IMR-90 (cell line): Measurements from ENCODE around the gene ARL5C. TPM values are rescaled to one million over a fixed set of nuclear protein-coding genes. Genes with fewer than 3 reads are reported as not detected.

Experiments
- ATAC-seq: fragments of 200-7000 bp; cut with Tn5 transposase; 2 replicates; pipeline ENCODE4 v1.9.1; 2020; ENCODE audit warnings: low read depth, mild to moderate bottlenecking, moderate library complexity
- BruUV-seq: library from RNA; stranded (reverse); fragments of 400-500 nt; replicated peaks from 2 replicates; lab custom pipeline; 2021; lab: Mats Ljungman, UMichigan
- CTCF ChIA-PET: fragments of 300-600 bp; formaldehyde crosslinking; extraction: SDS; loops from one replicate; lab custom pipeline; 2021; ENCODE audit warnings: antibody characterized with exemption; lab: Yijun Ruan, JAX
- POLR2A ChIA-PET: fragments of 300-600 bp; sonication (Branson Sonifier 250); formaldehyde crosslinking; loops from one replicate; lab custom pipeline; 2022; ENCODE audit warnings: antibody characterized with exemption; ENCODE audit not compliant: unreplicated experiment; lab: Charles Lee
- DNase-seq: peaks from one replicate; pipeline ENCODE4 v3.0.0; 2013
- H2AFZ ChIP-seq: replicated peaks from 2 replicates; pipeline ENCODE3; 2013; ENCODE audit warnings: low read length, mild to moderate bottlenecking; ENCODE audit not compliant: poor library complexity
- H2AK5ac ChIP-seq: 2 replicates; pipeline ENCODE4 v1.6.1; 2013; ENCODE audit warnings: low read depth, low read length, inconsistent platforms
- H2AK9ac ChIP-seq: replicated peaks from 2 replicates; pipeline ENCODE3; 2013; ENCODE audit warnings: mild to moderate bottlenecking, low read depth, low read length, moderate library complexity; ENCODE audit not compliant: poor library complexity
- H2BK120ac ChIP-seq: 2 replicates; pipeline ENCODE4 v1.6.1; 2013; ENCODE audit warnings: low read depth, low read length, inconsistent platforms
- H2BK15ac ChIP-seq: 3 replicates; pipeline ENCODE4 v1.6.1; 2013; ENCODE audit warnings: low read depth, low read length, inconsistent platforms
- H2BK20ac ChIP-seq: 2 replicates; pipeline ENCODE4 v1.6.1; 2013; ENCODE audit warnings: low read depth, mild to moderate bottlenecking, inconsistent platforms, low read length, moderate library complexity
- H2BK5ac ChIP-seq: 2 replicates; pipeline ENCODE4 v1.6.1; 2013; ENCODE audit warnings: mild to moderate bottlenecking, low read depth, low read length, inconsistent platforms; ENCODE audit not compliant: poor library complexity, severe bottlenecking
- H3K14ac ChIP-seq: replicated peaks from 2 replicates; pipeline ENCODE4 v1.6.1; 2013; ENCODE audit warnings: low read depth, low read length, inconsistent platforms
- H3K18ac ChIP-seq: 2 replicates; pipeline ENCODE4 v1.6.1; 2013; ENCODE audit warnings: low read depth, low read length, control low read depth
- H3K23ac ChIP-seq: 2 replicates; pipeline ENCODE4 v1.6.1; 2013; ENCODE audit warnings: low read depth, low read length, inconsistent platforms
- H3K27ac ChIP-seq: 2 replicates; pipeline ENCODE4 v1.5.1; 2013; ENCODE audit warnings: mild to moderate bottlenecking, control low read depth, low read length; ENCODE audit not compliant: insufficient read depth
- H3K27me3 ChIP-seq: 2 replicates; pipeline ENCODE4 v1.6.1; 2013; ENCODE audit warnings: low read length; ENCODE audit not compliant: control insufficient read depth, insufficient read depth
- H3K36me3 ChIP-seq: 2 replicates; pipeline ENCODE4 v1.6.1; 2013; ENCODE audit warnings: low read length, mixed read lengths; ENCODE audit not compliant: control insufficient read depth, insufficient read depth
- H3K4ac ChIP-seq: 2 replicates; pipeline ENCODE4 v1.6.1; 2013; ENCODE audit warnings: low read depth, low read length, inconsistent platforms
- H3K4me1 ChIP-seq: 2 replicates; pipeline ENCODE4 v1.6.1; 2013; ENCODE audit warnings: low read length, mixed read lengths; ENCODE audit not compliant: control insufficient read depth, insufficient read depth
- H3K4me2 ChIP-seq: 2 replicates; pipeline ENCODE4 v1.6.1; 2013; ENCODE audit warnings: low read depth, mild to moderate bottlenecking, control low read depth, low read length, moderate library complexity
- H3K4me3 ChIP-seq: 2 replicates; pipeline ENCODE4 v1.5.1; 2013; ENCODE audit warnings: low read depth, mild to moderate bottlenecking, control low read depth, low read length, moderate library complexity; ENCODE audit not compliant: insufficient read depth
- H3K56ac ChIP-seq: 2 replicates; pipeline ENCODE4 v1.6.1; 2013; ENCODE audit warnings: low read length, inconsistent platforms; ENCODE audit not compliant: insufficient read depth; ENCODE audit errors: extremely low read depth
- H3K79me1 ChIP-seq, 2 experiments: 2 replicates each; pipeline ENCODE4 v1.6.1; 2013; ENCODE audit warnings: low read length in 2 of 2, inconsistent platforms in 1 of 2, low read depth in 1 of 2
- H3K9ac ChIP-seq: 2 replicates; pipeline ENCODE4 v1.6.1; 2013; ENCODE audit warnings: low read depth, low read length, control low read depth
- H3K9me1 ChIP-seq: 2 replicates; pipeline ENCODE4 v1.6.1; 2013; ENCODE audit warnings: low read length, inconsistent platforms; ENCODE audit not compliant: insufficient read depth
- H3K9me3 ChIP-seq: 2 replicates; pipeline ENCODE4 v1.6.1; 2013; ENCODE audit warnings: low read length; ENCODE audit not compliant: control insufficient read depth, insufficient read depth
- H4K20me1 ChIP-seq: 2 replicates; pipeline ENCODE4 v1.6.1; 2013; ENCODE audit warnings: low read length, inconsistent platforms; ENCODE audit not compliant: insufficient read depth
- H4K5ac ChIP-seq: 2 replicates; pipeline ENCODE4 v1.6.1; 2013; ENCODE audit warnings: mild to moderate bottlenecking, low read depth, low read length, control low read depth
- H4K8ac ChIP-seq, 2 experiments: 2 replicates each; pipeline ENCODE4 v1.6.1; 2013; ENCODE audit warnings: low read depth in 2 of 2, low read length in 2 of 2, control low read depth in 1 of 2, inconsistent platforms in 1 of 2
- H4K91ac ChIP-seq: 2 replicates; pipeline ENCODE4 v1.6.1; 2013; ENCODE audit warnings: low read depth, low read length, inconsistent platforms; ENCODE audit not compliant: insufficient read depth
- BHLHE40 ChIP-seq: fragments of 150-350 bp; IDR thresholded peaks from 2 replicates; pipeline ENCODE4 v1.6.1; 2016; ENCODE audit warnings: mild to moderate bottlenecking, low read depth, low read length
- CHD1 ChIP-seq: IDR thresholded peaks from 2 replicates; pipeline ENCODE4 v1.6.1; 2012; ENCODE audit warnings: low read depth, low read length, improper control_type of control experiment
- MAFK ChIP-seq: IDR thresholded peaks from 2 replicates; pipeline ENCODE4 v1.6.1; 2012; ENCODE audit warnings: low read depth, low read length, improper control_type of control experiment
- MAZ ChIP-seq: IDR thresholded peaks from 2 replicates; pipeline ENCODE4 v1.6.1; 2012; ENCODE audit warnings: low read depth, mild to moderate bottlenecking, low read length, improper control_type of control experiment, moderate library complexity, borderline replicate concordance
- NFE2L2 ChIP-seq: fragments of 150-350 bp; IDR thresholded peaks from 2 replicates; pipeline ENCODE4 v1.6.1; 2016; ENCODE audit warnings: low read depth, mild to moderate bottlenecking, low read length
- POLR2A ChIP-seq: IDR thresholded peaks from 2 replicates; pipeline ENCODE4 v1.6.1; 2012; ENCODE audit warnings: mild to moderate bottlenecking, low read depth, low read length
- WGBS, 2 experiments: methylation state at CpG; one replicate each; pipeline versions ENCODE4 v1.1.5 to v1.1.7; 2013; ENCODE audit warnings: missing lambda C conversion rate in 2 of 2; ENCODE audit not compliant: insufficient read length in 1 of 2; ENCODE audit errors: extremely low coverage in 2 of 2; 5-methylcytosine and 5-hydroxymethylcytosine counted together
- dilution Hi-C: fragments of 300-500 bp; cut with HindIII; formaldehyde crosslinking; loops from one replicate; pipeline ENCODE4 v1.14.3; 2018; ENCODE audit warnings: low sequenced_read_pairs; ENCODE audit not compliant: unreplicated experiment
- in situ Hi-C: fragments of 300-500 bp; cut with MboI; formaldehyde crosslinking; loops from 3 replicates; pipeline ENCODE4 v1.14.3; 2019; ENCODE audit warnings: low sequenced_read_pairs, inconsistent platforms, mixed read lengths
- intact Hi-C: fragments of 100-400 bp; cut with micrococcal nuclease; formaldehyde crosslinking; loops from 2 replicates; pipeline ENCODE4 v1.10.0; 2022
- polyA plus RNA-seq, 3 experiments: library from polyadenylated mRNA; depleted of rRNA; stranded (reverse); fragments of >200 nt; gene quantifications; 2 replicates each; pipeline ENCODE4 v1.2.3, GENCODE V29; 2012; ENCODE audit warnings: low replicate concordance in 1 of 3
- total RNA-seq: library from RNA; depleted of rRNA; stranded (reverse); fragments of >200 nt; gene quantifications from 2 replicates; pipeline ENCODE4 v1.2.3, GENCODE V29; 2012

The ARL5C gene
- total and polyA plus RNA-seq, 2 of the 4 experiments (the other 2 are of a cell fraction): not detected

GRCh38 chr17:39183720-39184119 is 17.8 kb upstream of the ARL5C start:
- H2AK5ac ChIP-seq: no peak overlapping the region
- no peak overlapping the region for H3K4me3 ChIP-seq
- peaks cover 0 to 10% of the 10 kb centered on the region in 2 experiments; a peak in 1 of 4 replicates for H3K79me1 ChIP-seq
- H4K91ac ChIP-seq: no peak overlapping the region
- H2AK9ac ChIP-seq: no peak overlapping the region
- WGBS, 2 experiments: 62% methylated on average over 2 of the region's 10 CpGs; no CpG with 5 or more reads in 1 of the 2 experiments
- H4K5ac ChIP-seq: no peak overlapping the region
- in situ Hi-C loops (no loop called here), intact Hi-C loops (no loop called here), dilution Hi-C loops (no loop called here)
- no peak overlapping the region for H3K4ac ChIP-seq
- no peak overlapping the region for H2BK15ac ChIP-seq
- no peaks in the 10 kb centered on the region for H3K4me1 ChIP-seq
- H2AFZ ChIP-seq: no peak overlapping the region
- no peak overlapping the region for H3K9ac ChIP-seq
- no peak overlapping the region for H4K8ac ChIP-seq
- no peak overlapping the region for H3K27ac ChIP-seq
- DNase-seq (no peak), ATAC-seq (no peak)
- H3K9me3 ChIP-seq: no peaks in the 10 kb centered on the region
- H3K27me3 ChIP-seq: no peaks in the 10 kb centered on the region
- H3K23ac ChIP-seq: no peak overlapping the region
- H3K9me1 ChIP-seq: no peaks in the 10 kb centered on the region
- no peaks in the 10 kb centered on the region; the same call in 1 of the 2 replicates for H4K20me1 ChIP-seq
- H2BK5ac ChIP-seq: no peak overlapping the region
- peaks cover 48% of the 10 kb centered on the region for H3K36me3 ChIP-seq
- H3K56ac ChIP-seq: no peak overlapping the region
- no TSS peak for BruUV-seq
- H3K14ac ChIP-seq: no peak overlapping the region
- H2BK120ac ChIP-seq: no peak overlapping the region
- TF ChIP-seq CHD1: no peak
- no peak for TF ChIP-seq MAFK
- TF ChIP-seq BHLHE40: no peak
- no peak for TF ChIP-seq POLR2A
- no peak for TF ChIP-seq MAZ
- no peak for TF ChIP-seq NFE2L2
- no peak overlapping the region for H3K18ac ChIP-seq
- H3K4me2 ChIP-seq: no peak overlapping the region
- POLR2A ChIA-PET: interaction anchor here (0.6 kb wide), 1 partner anchor 16 kb away, joined by 5 read pairs; no protein-coding TSS in a partner anchor
- CTCF ChIA-PET: interaction anchor here (1.4 kb wide), 1 partner anchor 19 kb away, joined by 3 read pairs; no protein-coding TSS in a partner anchor
- no peak overlapping the region for H2BK20ac ChIP-seq
